Activated naive CD8-positive, alpha-beta T cell treated with anti-CD3 and anti-CD28 coated beads for 36 hours (primary cell): ENCODE data around the gene DNAJB6. TPM values are rescaled to one million over a fixed set of nuclear protein-coding genes. Genes with fewer than 3 reads are reported as not detected.
A peak's percentile ranks its signal among the peaks of the same experiment; 100 is the strongest.
"Not testable (repeated sequence)": the region's sequence is repeated elsewhere in the genome, so short reads cannot be mapped to it uniquely, and the experiment has no call there.

Source experiments
- DNase-seq: peaks from one replicate; pipeline ENCODE4 v3.0.0; 2021
- H3K27ac Mint-ChIP-seq: one replicate; pipeline ENCODE4 v1.8.0; 2022; ENCODE audit warnings: mild to moderate bottlenecking, moderate library complexity, mixed read lengths
- H3K27me3 Mint-ChIP-seq: one replicate; pipeline ENCODE4 v1.8.0; 2022; ENCODE audit warnings: mild to moderate bottlenecking, mixed read lengths
- H3K36me3 Mint-ChIP-seq: one replicate; pipeline ENCODE4 v1.8.0; 2021; ENCODE audit warnings: mild to moderate bottlenecking, mixed read lengths
- H3K4me1 Mint-ChIP-seq: one replicate; pipeline ENCODE4 v1.8.0; 2021; ENCODE audit warnings: mixed read lengths
- H3K4me3 Mint-ChIP-seq: one replicate; pipeline ENCODE4 v1.8.0; 2022; ENCODE audit warnings: mild to moderate bottlenecking, moderate library complexity, mixed read lengths
- H3K9me3 Mint-ChIP-seq: one replicate; pipeline ENCODE4 v1.8.0; 2022; ENCODE audit warnings: mixed read lengths
- total RNA-seq, 2 experiments: library from RNA; stranded (reverse); gene quantifications; one replicate each; pipeline ENCODE4 v1.2.3, GENCODE V29; 2021

DNAJB6 gene
- total RNA-seq, 2 experiments from 2014 or later, result 77.5 to 78.0 TPM

DNA sequence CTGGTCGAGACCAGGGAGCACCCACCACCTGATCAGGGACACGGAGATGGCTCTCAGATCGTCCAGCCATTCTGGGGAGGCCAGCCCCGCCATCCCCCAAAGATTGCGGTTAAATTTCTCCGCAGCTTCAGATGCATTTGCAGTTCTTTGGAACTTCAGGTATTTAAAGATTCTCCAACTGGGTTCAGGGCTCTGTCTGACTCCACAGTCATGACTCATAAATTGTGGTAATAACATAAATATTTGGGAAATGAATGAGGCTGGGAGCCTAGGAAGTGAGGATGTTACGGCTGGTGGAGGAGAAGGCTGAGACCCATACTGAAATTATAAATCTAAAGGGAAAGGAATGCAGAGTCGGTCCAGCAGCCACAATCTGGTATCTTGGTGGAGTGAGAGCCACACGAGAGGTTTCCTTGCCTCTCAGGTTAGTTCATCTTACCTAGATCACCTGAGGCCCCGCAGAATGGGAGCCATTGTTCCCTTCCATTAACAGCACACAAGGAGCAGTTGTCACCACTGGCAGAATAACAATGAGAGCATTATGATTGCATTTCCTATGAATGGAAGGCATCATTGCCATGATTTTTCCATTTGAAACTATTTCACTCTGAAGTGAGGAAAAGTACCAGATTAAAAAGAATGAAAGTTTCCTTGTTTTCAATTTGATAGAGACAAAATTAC, 26.7 kb upstream of the DNAJB6 start:
- Mint-ChIP-seq H3K36me3 (no peaks in the 10 kb centered on the region), H3K27me3 (no peaks in the 10 kb centered on the region), H3K9me3 (no peaks in the 10 kb centered on the region), H3K27ac (no peak overlapping the region), H3K4me1 (peaks cover 9% of the 10 kb centered on the region), H3K4me3 (no peak overlapping the region)
- no peak for DNase-seq

DNA sequence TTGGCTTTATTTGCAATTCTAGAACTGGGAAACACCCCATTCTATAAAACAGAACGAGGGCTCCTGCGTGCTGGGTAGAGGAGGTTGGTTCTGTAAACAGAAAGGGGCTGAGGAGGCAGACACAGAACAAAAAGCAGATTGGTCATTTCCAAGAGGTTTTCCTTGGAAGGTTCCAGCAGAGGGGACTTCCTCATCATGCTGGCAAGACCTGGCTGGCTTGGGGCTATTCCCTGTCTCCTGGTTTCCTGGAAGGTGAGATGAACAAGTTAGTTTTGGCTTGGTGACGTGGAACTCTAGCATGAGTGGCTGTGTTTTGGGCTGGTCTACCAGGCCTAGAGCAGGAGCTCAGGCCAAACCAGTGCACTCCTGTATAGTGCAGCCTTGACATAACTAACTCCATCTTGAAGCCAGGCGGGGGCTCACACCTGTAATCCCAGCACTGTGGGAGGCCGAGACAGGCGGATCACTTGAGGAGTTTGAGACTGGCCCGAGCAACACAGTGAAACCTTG, 26.1 kb upstream of the DNAJB6 start:
- H3K27me3 Mint-ChIP-seq, result no peaks in the 10 kb centered on the region
- no peaks in the 10 kb centered on the region for H3K36me3 Mint-ChIP-seq
- no peaks in the 10 kb centered on the region for H3K9me3 Mint-ChIP-seq
- H3K27ac Mint-ChIP-seq, result no peak overlapping the region
- no peak for DNase-seq
- no peak overlapping the region for H3K4me3 Mint-ChIP-seq
- H3K4me1 Mint-ChIP-seq, result peaks cover 9% of the 10 kb centered on the region

DNA sequence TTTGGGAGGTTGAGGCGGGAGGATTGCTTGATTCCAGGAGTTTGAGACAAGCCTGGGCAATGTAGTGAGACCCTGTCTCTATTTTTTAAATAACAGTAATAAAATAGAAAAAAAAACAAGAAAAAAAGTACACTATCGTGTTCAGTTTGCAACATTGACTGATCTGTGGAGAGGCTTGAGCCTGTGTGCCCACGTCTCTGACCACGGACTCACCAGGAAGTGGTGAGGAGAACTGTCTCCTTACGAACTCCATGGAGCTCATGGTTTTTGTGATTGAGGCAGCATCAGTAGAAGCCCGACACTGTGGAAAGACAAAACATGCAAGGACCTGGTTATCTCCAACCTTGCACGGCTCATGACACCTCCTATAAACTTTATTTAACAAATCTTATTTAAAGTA, 23.9 kb upstream of the DNAJB6 start:
- no peak overlapping the region for H3K27ac Mint-ChIP-seq
- peaks cover 5% of the 10 kb centered on the region for H3K4me1 Mint-ChIP-seq
- H3K36me3 Mint-ChIP-seq, result no peaks in the 10 kb centered on the region
- no peak overlapping the region for H3K4me3 Mint-ChIP-seq
- H3K9me3 Mint-ChIP-seq, result no peaks in the 10 kb centered on the region
- no peaks in the 10 kb centered on the region for H3K27me3 Mint-ChIP-seq
- no peak for DNase-seq

DNA sequence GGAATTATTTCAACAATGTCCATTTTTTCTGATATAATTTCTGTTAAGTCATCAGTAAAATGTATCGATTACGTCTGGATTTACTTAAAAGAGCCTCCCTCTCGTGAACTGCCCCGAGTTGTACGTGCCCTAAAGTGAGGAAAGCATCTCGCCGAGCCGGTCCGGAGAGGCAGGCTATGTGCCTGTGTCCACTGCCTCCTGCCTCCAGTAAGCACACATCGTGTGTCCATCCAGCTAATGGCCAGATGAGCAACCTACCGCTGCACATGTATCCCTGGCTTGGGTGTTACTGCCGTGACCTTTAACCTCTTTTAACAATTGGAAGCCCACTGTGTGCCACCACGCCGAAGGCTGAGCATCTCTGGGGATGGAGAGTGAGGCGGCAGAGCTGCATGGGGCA, 23.2 kb upstream of the DNAJB6 start:
- Mint-ChIP-seq H3K4me3 (no peak overlapping the region), H3K27me3 (no peaks in the 10 kb centered on the region), H3K36me3 (no peaks in the 10 kb centered on the region), H3K27ac (no peak overlapping the region), H3K9me3 (no peaks in the 10 kb centered on the region), H3K4me1 (peaks cover 11% of the 10 kb centered on the region)
- no peak for DNase-seq

DNA sequence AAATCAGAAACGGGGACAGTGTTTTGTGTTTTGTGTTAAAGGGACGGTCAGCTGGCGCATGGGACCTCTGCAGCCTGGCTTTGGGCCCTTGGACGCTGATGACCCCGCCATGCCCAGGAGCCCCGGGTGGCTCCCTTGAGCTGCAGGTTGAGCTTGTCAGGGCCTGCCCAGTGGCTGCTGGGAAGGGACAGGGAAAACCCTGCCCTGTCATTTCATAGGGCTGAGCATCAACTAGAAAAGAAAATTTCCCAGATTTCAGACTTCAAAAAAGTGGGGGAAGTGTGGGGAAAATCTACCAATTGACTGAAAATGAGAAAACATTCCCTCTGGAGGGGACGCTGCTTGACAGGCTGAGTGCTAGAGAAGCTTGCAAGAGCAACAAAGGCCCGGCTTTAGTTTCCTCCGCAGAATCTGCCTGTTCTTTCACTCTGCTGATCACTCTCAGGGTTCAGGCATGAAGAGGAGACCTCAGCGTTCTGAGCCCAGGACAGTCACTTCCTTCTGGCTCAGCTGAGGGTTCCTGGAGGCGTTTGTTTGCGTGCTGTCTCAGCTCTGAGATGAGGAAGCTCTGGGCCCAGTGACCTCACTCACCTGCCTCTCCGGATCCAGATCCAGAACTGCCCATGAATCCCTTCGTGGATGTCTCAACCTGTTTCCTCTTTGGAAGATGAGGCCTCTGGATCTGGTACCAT, 18.6 kb upstream of the DNAJB6 start:
- Mint-ChIP-seq H3K4me3 (no peak overlapping the region), H3K9me3 (no peaks in the 10 kb centered on the region), H3K27ac (no peak overlapping the region), H3K4me1 (peaks cover 8% of the 10 kb centered on the region), H3K36me3 (no peaks in the 10 kb centered on the region), H3K27me3 (no peaks in the 10 kb centered on the region)
- DNase-seq, result no peak

DNA sequence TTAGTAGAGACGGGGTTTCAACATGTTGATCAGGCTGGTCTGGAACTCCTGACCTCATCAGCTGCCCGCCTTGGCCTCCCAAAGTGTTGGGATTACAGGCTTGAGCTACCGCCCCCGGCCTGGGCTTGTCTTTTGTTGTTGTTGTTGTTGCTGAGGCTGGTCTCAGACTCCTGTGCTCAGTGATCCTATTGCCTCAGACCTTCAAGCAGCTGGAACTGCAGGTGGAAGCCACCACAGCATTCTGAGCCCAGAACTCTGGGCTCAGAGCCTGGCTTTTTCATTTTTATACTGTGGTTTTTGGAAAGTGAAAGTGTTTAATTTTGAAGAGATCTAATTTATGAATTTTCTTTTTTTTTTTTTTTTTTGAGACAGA, 16.2 kb upstream of the DNAJB6 start:
- Mint-ChIP-seq H3K4me1 (peaks cover 8% of the 10 kb centered on the region), H3K27ac (no peak overlapping the region), H3K27me3 (no peaks in the 10 kb centered on the region), H3K4me3 (no peak overlapping the region), H3K36me3 (no peaks in the 10 kb centered on the region), H3K9me3 (no peaks in the 10 kb centered on the region)
- no peak for DNase-seq

DNA sequence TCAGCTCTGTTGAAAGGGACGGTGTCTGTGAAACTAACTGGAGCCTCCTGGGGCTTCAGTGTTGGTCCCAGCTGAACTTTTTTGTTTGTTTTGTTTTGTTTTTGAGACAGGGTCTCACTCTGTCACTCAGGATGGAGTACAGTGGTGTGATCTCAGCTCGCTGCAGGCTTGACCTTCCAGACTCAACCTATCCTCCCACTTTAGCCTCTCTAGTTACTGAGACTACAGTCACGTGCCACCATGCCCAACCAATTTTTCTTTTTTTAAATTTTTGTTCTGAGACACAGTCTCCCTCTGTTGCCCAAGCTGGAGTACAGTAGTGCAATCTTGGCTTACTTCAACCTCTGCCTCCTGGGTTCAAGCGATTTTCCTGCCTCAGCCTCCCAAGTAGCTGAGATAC, 13.4 kb upstream of the DNAJB6 start:
- H3K9me3 Mint-ChIP-seq, result no peaks in the 10 kb centered on the region
- H3K36me3 Mint-ChIP-seq, result no peaks in the 10 kb centered on the region
- DNase-seq, result no peak
- H3K4me3 Mint-ChIP-seq, result no peak overlapping the region
- no peak overlapping the region for H3K27ac Mint-ChIP-seq
- H3K27me3 Mint-ChIP-seq, result no peaks in the 10 kb centered on the region
- H3K4me1 Mint-ChIP-seq, result peaks cover 4% of the 10 kb centered on the region

DNA sequence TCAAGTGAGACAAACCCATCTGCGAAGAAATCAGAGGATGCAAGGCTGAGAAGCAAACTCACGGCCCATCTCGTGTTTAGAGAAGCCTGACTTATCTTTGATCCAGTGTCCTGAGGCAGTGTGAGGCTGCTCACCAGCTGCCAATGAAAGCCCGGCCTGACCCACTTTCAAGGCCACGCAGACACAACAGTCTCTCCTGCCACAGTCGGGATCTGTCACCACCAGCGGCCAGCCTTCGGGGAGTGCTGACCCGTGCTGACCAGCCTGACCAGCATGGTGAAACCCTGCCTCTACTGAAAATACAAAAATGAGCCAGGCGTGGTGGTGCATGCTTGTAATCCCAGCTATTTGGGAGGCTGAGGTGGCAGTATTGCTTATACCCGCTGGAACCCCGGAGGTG, 7.4 kb upstream of the DNAJB6 start:
- H3K36me3 Mint-ChIP-seq, result no peaks in the 10 kb centered on the region
- no peaks in the 10 kb centered on the region for H3K4me1 Mint-ChIP-seq
- DNase-seq, result no peak
- H3K27ac Mint-ChIP-seq, result no peak overlapping the region
- H3K9me3 Mint-ChIP-seq, result no peaks in the 10 kb centered on the region
- H3K4me3 Mint-ChIP-seq, result no peak overlapping the region
- H3K27me3 Mint-ChIP-seq, result peaks cover 14% of the 10 kb centered on the region

DNA sequence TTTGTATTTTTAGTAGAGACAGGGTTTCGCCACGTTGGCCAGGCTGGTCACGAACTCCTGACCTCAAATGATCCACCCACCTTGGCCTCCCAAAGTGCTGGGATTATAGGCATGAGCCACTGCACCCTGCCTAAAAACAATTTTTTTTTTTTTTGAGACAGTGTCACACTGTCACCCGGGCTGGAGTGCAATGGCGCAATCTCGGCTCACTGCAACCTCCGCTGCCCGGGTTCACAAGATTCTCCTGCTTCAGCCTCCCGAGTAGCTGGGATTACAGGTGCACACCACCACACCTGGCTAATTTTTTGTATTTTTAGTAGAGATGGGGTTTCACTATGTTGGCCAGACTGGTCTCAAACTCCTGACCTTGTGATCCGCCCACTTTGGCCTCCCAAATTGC, 6.2 kb upstream of the DNAJB6 start:
- H3K4me3 Mint-ChIP-seq, H3K4me1 Mint-ChIP-seq, H3K9me3 Mint-ChIP-seq, H3K27ac Mint-ChIP-seq, H3K36me3 Mint-ChIP-seq, DNase-seq: not testable (repeated sequence)
- peaks cover 14% of the 10 kb centered on the region for H3K27me3 Mint-ChIP-seq

DNA sequence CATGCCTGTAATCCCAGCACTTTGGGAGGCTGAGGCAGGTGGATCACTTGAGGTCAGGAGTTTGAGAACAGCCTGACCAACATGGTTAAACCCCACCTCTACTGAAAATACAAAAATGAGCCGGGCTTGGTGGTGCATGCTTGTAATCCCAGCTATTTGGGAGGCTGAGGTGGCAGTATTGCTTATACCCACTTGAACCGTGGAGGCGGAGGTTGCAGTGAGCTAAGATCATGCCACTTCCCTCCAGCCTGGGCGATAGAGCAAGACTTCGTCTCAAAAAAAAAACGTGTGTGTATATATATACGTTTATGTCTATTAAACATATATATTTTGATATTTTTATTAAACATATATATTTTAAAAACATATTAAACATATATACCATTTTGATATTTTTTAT, 5.8 kb upstream of the DNAJB6 start:
- DNase-seq, H3K36me3 Mint-ChIP-seq, H3K4me3 Mint-ChIP-seq, H3K9me3 Mint-ChIP-seq, H3K27ac Mint-ChIP-seq, H3K4me1 Mint-ChIP-seq: not testable (repeated sequence)
- H3K27me3 Mint-ChIP-seq, result peaks cover 14% of the 10 kb centered on the region

DNA sequence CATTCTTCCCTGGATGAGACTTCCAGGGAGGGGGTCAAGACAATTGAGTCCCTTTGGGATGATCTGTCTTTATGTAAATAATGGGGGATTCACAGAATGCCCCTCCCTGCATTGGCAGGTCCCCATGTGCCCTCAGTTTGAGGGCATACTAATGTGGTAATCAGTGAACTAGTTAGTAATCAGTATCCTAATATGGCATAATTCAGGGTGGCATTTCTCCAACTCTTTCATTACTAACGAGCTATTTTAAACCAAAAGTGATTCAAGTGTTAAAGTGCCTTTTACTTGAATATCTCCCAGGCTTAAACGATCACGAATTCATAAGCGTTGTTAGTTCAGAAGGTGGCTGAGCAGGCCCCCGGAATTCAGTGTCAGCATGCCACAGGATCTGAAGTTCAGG, 1.6 kb upstream of the DNAJB6 start:
- no peaks in the 10 kb centered on the region for H3K9me3 Mint-ChIP-seq
- H3K4me1 Mint-ChIP-seq, result peaks cover 19% of the 10 kb centered on the region
- H3K27ac Mint-ChIP-seq, result no peak overlapping the region
- H3K36me3 Mint-ChIP-seq, result peaks cover 21% of the 10 kb centered on the region
- H3K4me3 Mint-ChIP-seq, result peak overlapping the region; percentile 90
- H3K27me3 Mint-ChIP-seq, result peaks cover 11% of the 10 kb centered on the region
- DNase-seq, result no peak

DNA sequence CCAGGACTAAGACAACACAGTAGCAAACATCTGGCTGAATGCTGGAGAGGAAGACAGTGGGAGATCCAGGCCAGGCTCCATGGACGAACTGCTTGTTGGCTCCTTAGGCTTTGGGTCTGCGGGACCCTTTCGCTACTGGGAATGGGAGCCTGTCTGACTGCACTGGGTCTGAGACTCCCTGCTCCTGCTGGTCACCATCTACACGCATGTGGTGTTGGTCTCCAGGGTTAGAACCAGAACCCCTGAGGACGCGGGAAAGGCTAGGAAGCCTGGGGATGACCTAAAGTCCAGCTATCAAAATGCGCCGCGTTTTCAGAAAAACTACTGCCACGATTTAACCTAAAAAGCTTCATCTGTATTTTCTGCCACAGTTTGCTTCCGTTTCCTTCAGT, 817 bp upstream of the DNAJB6 start:
- peaks cover 11% of the 10 kb centered on the region for H3K27me3 Mint-ChIP-seq
- H3K36me3 Mint-ChIP-seq, result peaks cover 23% of the 10 kb centered on the region
- peak overlapping the region; percentile 90 for H3K4me3 Mint-ChIP-seq
- no peak for DNase-seq
- H3K27ac Mint-ChIP-seq, result peak overlapping the region; percentile 95
- H3K9me3 Mint-ChIP-seq, result no peaks in the 10 kb centered on the region
- peaks cover 26% of the 10 kb centered on the region for H3K4me1 Mint-ChIP-seq

DNA sequence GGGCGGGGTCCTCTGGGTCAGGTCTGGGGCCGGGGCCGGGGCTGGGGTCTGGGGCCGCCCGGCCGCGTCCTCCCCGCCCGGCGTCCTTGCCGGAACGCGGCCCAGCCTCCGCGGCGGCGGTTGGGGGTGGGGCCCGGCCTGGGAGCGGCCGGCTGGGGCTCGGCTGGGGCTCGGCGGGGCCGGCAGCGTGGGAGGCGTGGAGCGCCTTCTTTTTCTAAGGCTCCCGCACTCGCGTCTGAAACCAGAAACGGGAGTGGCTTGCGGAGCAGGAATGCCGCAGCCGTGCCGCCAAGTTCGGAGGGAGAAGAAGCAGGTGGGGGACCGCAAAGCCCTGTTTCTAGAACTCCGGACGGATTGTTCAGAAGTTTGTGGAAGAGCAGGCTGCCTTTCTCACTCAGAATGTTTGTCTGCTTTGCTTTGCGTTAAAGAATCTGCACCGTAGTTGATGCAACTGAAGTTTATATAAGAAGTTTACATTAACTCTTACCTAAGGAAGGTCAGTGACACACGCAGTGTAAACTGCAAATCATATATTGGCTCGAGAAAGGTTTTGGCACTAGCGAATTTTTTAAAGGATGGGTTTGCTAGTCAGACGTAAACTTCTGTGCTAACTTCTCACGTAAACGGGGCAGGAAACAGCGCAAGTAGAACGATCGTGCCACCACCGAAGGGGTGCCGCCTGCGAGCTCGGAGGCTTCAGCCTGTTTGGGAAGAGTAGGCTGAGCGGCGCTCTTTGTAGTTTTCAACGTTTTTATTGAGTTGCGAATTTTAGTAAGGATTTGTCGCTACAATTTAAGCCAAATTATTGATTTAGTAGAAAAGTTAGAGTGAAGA, 729 bp downstream of the DNAJB6 start:
- DNase-seq, result peak; percentile 85
- H3K27me3 Mint-ChIP-seq, result peaks cover 7% of the 10 kb centered on the region
- peak overlapping the region; percentile 93 for H3K27ac Mint-ChIP-seq
- H3K36me3 Mint-ChIP-seq, result peaks cover 29% of the 10 kb centered on the region
- H3K4me3 Mint-ChIP-seq, result peak overlapping the region; percentile 95
- peaks cover 36% of the 10 kb centered on the region for H3K4me1 Mint-ChIP-seq
- no peaks in the 10 kb centered on the region for H3K9me3 Mint-ChIP-seq

DNA sequence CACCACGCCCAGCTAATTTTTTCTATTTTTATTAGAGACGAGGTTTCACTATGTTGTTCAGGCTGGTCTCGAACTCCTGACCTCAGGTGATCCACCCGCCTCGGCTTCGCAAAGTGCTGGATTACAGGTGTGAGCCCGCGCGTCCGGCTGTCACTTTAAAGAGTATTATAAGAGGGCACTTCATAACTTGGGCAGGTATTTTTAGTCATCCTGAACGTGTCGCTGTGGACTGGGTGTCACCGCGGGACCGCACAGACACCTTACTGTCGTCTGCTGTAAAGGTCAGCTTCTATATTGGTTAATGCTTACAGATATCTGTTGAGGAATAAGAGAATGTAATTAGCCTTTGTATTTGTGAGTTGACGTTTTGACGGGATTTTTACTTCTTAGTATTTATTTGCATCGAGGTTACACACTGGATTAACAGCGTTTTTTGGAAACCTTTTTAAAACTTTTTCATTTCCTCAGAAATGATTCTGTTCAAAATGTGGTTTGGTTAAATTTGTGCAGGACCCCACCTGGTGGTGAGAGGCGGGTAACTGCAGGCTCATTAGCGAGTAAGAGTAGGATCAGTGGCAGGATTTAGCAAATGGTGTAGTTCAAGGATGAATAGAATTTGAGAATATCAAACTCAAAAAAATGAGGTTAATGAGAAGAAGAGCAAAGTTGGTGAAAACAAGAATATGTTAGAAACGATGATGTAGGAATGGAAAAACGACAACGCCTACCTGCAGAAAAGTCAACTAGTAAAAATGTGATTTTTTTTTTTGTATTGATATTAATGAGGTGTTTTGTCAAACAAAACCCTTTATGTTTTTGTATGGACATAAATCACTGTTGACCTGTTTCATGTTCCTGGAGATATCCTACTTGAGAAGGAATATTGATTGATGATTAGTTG, 3.2 kb downstream of the DNAJB6 start:
- Mint-ChIP-seq H3K4me3 (peak overlapping the region; percentile 95), H3K9me3 (no peaks in the 10 kb centered on the region), H3K27ac (peak overlapping the region; percentile 46), H3K4me1 (peaks cover 45% of the 10 kb centered on the region), H3K36me3 (peaks cover 31% of the 10 kb centered on the region), H3K27me3 (no peaks in the 10 kb centered on the region)
- DNase-seq, result peak; percentile 53
